Measurements from ENCODE around the gene BTBD16. TPM values are rescaled to one million over a fixed set of nuclear protein-coding genes. Genes with fewer than 3 reads are reported as not detected.
A peak's percentile ranks its signal among the peaks of the same experiment; 100 is the strongest.

The BTBD16 gene
- total and polyA plus RNA-seq, 8 donors = 0.40 TPM; not detected in 7

DNA sequence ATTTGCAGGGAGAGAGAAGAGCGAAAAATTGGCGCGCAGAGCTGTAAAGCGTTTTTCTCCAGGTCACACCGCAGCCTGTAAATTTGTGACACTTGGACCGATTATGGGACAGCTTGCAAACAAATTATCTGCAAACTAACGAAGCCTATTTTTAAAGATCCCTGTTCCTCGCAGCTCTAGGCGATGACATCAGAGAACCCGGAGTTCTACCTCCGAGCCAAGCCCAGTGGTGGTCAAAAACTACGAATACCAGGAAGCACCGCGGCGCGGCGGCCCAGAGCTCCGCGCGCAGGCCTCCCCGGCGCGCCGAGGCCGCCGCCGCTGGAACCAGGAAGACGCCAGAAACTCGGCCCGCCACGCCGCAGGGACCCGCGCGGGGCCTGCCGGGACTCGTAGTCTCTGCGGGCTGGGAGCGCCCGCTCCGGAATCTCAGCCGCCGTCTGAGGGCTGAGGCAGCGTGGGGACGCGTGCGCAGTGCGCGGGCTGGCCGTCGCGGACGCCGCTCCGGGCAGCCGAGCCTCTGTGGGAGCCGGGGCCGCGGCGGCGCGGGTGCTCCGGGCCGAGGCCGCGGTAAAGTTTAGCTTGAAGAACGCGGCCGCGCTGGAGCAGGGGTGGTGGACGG lies 103.3 kb downstream of the BTBD16 start, which contains the start of gene PLEKHA1:
Gene PLEKHA1 (plus strand): TSS at position 472 of the 622 bp plus-strand sequence. CDS start 18,493 bp downstream, outside the sequence.
- TF ChIP-seq, protein P1, sequence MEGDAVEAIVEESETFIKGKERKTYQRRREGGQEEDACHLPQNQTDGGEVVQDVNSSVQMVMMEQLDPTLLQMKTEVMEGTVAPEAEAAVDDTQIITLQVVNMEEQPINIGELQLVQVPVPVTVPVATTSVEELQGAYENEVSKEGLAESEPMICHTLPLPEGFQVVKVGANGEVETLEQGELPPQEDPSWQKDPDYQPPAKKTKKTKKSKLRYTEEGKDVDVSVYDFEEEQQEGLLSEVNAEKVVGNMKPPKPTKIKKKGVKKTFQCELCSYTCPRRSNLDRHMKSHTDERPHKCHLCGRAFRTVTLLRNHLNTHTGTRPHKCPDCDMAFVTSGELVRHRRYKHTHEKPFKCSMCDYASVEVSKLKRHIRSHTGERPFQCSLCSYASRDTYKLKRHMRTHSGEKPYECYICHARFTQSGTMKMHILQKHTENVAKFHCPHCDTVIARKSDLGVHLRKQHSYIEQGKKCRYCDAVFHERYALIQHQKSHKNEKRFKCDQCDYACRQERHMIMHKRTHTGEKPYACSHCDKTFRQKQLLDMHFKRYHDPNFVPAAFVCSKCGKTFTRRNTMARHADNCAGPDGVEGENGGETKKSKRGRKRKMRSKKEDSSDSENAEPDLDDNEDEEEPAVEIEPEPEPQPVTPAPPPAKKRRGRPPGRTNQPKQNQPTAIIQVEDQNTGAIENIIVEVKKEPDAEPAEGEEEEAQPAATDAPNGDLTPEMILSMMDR (IDR thresholded peaks at IDR 0.05) = no peak
- TF ChIP-seq POLR2A (IDR thresholded peaks at IDR 0.05) (no peak), POLR2AphosphoS5 (IDR thresholded peaks at IDR 0.05) (peak; percentile 76 to 85 (median 83)), EP300 (IDR thresholded peaks at IDR 0.05) (no peak)
- 0 to 2% (median 1%) methylated on average over 24 to 71 of the region's 71 CpGs for WGBS, 5 donors
- H3K9me3 ChIP-seq = no peaks in the 10 kb centered on the region
- H3K4me1 ChIP-seq = peaks cover 0 to 57% (median 24%) of the 10 kb centered on the region in 4 donors
- peaks cover 0 to 3% (median 0%) of the 10 kb centered on the region in 3 donors for H3K27me3 ChIP-seq
- H3K36me3 ChIP-seq = no peaks in the 10 kb centered on the region
- DNase-seq = peak; percentile 96 to 99
- H3K4me3 ChIP-seq = peak within 1 kb of the TSS; percentile 74 to 95 (median 87)
- H3K27ac ChIP-seq = peak within 1 kb of the TSS; percentile 96 to 100 (median 98)
- intact Hi-C loops (cut with DNase I; ENCODE audit: low total_unique reads) = no loop called here

DNA sequence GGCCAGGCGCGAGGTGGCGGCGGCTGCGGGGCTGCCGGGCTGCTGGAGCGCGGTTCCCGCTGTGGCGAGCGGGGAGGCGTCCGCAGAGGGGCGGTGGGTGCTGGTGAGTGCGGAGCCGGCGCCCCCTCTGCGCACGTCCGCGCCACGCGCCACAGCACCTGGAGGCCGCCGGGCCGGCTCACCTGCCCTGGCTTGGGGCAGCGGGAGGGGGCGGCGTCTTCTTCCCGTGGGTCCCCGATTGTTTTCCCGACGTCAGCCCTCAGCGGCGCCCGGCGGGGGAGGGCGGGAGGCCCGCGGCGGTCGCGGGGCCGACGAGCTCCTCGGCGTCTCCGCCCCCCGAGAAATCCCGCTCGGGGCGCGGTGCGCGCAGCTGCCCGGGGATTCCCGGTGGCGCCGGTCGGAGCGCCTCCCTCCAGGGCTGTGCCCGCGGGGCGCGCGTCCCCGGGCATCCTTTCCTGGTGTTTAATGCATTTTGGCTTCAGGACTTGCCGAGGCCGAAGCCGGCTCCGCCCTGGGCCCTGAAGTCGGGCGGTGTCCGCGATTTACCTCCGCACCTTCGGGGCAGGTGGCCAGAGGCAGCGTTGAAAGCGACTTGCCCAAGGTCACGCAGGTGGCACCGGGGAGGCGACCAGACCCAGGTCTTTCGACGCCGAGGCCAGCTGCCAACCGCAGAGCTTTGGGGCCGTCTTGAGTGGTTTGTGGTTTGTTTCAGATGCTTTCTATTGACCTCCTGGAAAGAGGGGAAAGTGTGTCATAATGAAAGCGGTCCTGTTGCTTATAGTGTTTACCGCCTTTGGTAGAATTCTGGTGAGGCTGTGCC lies 104.0 kb downstream of the BTBD16 start:
- no peaks in the 10 kb centered on the region for H3K36me3 ChIP-seq
- peaks cover 0 to 57% (median 24%) of the 10 kb centered on the region in 4 donors for H3K4me1 ChIP-seq
- WGBS, 5 donors = 0 to 2% (median 1%) methylated on average over 4 to 89 of the region's 89 CpGs
- H3K27me3 ChIP-seq = peaks cover 0 to 3% (median 0%) of the 10 kb centered on the region in 3 donors
- peak; percentile 67 to 89 for DNase-seq
- H3K9me3 ChIP-seq = no peaks in the 10 kb centered on the region
- TF ChIP-seq, protein P1 (IDR thresholded peaks at IDR 0.05) = no peak
- peak in 1 of 3 donors; percentile 10 for TF ChIP-seq POLR2AphosphoS5 (IDR thresholded peaks at IDR 0.05)
- peak overlapping the region; percentile 96 to 100 (median 98) for H3K27ac ChIP-seq
- intact Hi-C loops (cut with DNase I; ENCODE audit: low total_unique reads) = no loop called here
- peak overlapping the region; percentile 74 to 95 (median 87) for H3K4me3 ChIP-seq

DNA sequence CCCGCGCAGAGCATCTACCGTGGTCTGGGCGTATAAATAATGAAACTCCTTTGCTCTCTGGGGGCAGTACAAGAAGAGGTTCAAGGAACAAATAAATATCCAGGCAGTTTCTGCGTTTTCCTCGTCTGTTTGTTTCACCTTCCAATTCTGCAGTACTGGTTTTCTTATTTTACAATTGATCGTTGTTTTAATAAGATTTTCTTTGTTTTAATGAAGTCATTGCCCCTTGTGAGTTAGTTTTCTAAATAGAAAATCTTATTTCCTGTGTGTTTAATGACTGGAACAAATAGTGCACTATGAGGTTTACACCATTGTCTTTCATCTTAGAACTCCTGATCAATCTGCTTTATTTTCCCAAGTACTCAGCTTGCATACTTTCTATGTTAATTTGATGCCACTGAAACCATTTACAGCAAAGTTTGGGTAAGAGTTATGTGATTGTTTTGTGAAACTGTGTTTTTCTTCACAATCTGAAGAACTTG lies 104.6 kb downstream of the BTBD16 start:
- intact Hi-C loops (cut with DNase I; ENCODE audit: low total_unique reads) = no loop called here
- TF ChIP-seq POLR2A (IDR thresholded peaks at IDR 0.05) (no peak), EP300 (IDR thresholded peaks at IDR 0.05) (no peak), POLR2AphosphoS5 (IDR thresholded peaks at IDR 0.05) (no peak)
- TF ChIP-seq, protein P1 (IDR thresholded peaks at IDR 0.05) = no peak
- 0 to 3% (median 2%) methylated on average over 7 of the region's 7 CpGs for WGBS, 5 donors
- Histone ChIP-seq H3K4me1 (peaks cover 0 to 57% (median 24%) of the 10 kb centered on the region in 4 donors), H3K27ac (peak overlapping the region; percentile 96 to 100 (median 98)), H3K27me3 (peaks cover 0 to 3% (median 0%) of the 10 kb centered on the region in 3 donors), H3K4me3 (peak overlapping the region; percentile 74 to 95 (median 87)), H3K9me3 (no peaks in the 10 kb centered on the region), H3K36me3 (no peaks in the 10 kb centered on the region)
- DNase-seq = no peak

DNA sequence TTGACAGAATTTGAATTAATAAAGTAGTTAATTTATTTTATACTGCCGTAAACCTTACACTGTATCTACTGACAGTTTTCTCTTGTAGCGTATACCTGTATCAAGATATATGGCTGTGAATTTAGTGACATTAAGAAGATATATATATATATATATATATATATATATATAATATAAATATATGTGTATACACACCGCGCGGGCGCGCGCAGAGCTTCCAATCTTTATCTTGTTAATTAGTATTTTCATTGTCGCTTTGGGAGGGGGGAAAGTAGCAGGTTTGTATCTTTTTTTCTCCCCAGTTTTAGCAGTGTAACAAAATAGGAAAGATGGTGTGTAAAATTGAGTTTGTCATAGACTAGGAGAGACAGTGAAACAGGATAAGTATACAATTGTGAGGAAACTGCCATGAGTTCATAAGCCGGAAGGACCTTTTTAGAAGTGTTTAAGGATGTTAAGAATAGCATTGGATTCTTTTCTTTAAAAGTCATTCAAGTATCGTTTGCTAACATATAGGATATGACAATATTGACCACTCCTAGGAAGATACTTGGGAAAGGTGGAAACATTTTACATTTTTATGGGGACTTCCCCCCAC lies 105.4 kb downstream of the BTBD16 start:
- DNase-seq = no peak
- 71 to 86% (median 83%) methylated on average over 11 of the region's 11 CpGs for WGBS, 5 donors
- Histone ChIP-seq H3K27me3 (peaks cover 0 to 2% (median 0%) of the 10 kb centered on the region in 3 donors), H3K9me3 (no peaks in the 10 kb centered on the region), H3K27ac (no peak overlapping the region), H3K4me1 (peaks cover 0 to 55% (median 24%) of the 10 kb centered on the region in 4 donors), H3K4me3 (peak overlapping the region in 1 of 4 donors; percentile 83), H3K36me3 (no peaks in the 10 kb centered on the region)
- TF ChIP-seq, protein P1 (IDR thresholded peaks at IDR 0.05) = no peak
- TF ChIP-seq EP300 (IDR thresholded peaks at IDR 0.05) (no peak), POLR2AphosphoS5 (IDR thresholded peaks at IDR 0.05) (no peak), POLR2A (IDR thresholded peaks at IDR 0.05) (no peak)
- intact Hi-C loops (cut with DNase I; ENCODE audit: low total_unique reads) = no loop called here

Measured in stomach (tissue), 9 donors.